Measurements from ENCODE around the gene ARHGAP32.
A peak's percentile ranks its signal among the peaks of the same experiment; 100 is the strongest.

The ARHGAP32 gene

DNA sequence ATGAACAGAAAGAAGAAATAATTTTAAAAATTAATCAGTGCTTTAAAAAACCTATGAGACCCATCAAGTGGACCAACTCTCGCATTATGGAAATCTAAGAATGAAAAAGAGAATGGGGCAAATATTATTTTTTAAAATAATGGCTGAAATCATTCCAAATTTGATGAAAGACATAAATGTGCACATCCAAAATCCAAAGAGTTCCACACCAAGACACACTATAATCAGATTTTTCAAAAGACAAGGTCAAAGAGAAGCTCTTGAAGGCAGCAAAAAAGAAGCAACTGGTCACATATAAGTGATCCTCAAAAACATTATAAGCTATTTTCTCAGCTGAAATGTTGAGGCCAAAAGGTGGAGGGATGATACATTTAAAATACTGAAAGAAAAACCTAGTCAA is 85.3 kb downstream of the ARHGAP32 start:
- no peak for DNase-seq

DNA sequence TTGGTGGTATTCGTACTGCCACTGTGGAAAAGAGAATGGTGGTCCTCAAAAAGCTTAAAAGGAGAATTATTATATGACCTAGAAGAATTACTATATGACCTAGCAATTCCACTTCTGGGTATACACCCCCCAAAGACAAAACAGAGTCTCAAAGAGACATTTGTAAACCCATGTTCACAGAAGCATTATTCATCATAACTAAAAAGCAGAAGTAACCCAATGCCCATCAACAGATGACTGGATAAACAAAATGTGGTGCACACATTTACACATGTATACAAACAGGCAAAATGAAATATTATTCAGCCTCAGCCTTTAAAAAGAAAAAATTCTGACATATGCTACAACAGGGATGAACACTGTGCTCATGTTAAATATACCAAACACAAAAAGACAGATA is 89.4 kb downstream of the ARHGAP32 start:
- DNase-seq = no peak

DNA sequence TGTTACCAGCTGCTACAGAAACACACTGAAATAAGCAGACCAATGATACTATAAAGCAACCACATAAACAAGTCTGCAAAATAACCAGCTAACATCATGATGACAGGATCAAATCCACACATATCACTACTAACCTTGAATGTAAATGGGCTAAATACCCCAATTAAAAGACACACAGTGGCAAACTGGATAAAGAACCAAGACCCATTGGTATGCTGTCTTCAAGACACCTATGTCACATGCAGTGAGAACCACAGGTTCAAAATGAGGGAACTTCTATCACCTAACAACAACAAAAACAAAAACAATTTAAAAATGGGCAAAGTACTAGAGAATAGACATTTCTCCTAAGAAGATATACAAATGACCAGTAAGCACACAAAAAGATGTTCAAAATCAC is 89.9 kb downstream of the ARHGAP32 start:
- DNase-seq = no peak

GRCh38 chr11:129093283-129093682 is 98.8 kb downstream of the ARHGAP32 start:
- no peak for DNase-seq

DNA sequence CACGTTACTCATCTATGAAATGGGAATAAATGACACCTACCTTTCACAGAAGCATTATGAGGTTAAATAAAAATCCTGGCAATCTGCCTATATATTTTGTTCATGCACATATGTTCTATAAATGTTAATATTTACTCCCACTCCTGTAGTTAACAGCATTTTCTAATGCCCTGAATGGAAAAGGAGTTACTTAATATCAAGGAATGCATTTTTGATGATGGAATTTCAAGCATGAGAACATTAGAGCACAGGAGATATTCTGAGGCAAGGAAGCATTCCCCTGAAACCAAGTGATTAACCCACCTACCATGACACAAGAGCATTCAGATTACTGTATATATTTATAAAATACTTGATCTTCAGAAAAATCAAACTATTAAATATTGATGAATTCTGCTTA is 102.1 kb downstream of the ARHGAP32 start:
- no peak for DNase-seq

- DNase-seq = no peak
Measured at GRCh38 chr11:129089279-129089678, 102.8 kb downstream of the ARHGAP32 start.

- no peak for DNase-seq
Measured at GRCh38 chr11:129086976-129087375, 105.1 kb downstream of the ARHGAP32 start.

- no peak for DNase-seq
Measured at GRCh38 chr11:129077191-129077590, 114.9 kb downstream of the ARHGAP32 start.

- DNase-seq = no peak
Measured at GRCh38 chr11:129075757-129076156, 116.4 kb downstream of the ARHGAP32 start.

DNA sequence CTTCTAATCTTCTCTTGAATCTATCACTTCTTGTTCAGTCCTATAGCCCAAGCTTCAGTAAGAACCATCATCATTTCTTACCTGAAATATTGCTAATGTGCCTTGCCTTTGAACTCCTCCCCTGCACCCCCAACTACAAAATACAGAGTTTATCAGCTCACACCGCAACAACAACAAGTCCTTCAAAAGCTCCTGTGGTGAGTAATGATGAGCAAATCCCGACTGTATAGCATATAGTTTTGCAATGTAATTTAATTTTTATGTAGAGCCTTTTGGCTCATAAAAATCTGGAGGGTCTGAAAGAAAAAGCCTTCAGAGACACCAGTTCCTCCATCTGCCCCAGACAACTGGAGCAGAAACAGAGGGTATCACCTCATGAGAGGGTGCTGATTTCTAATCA is 124.7 kb downstream of the ARHGAP32 start:
- no peak for DNase-seq

DNA sequence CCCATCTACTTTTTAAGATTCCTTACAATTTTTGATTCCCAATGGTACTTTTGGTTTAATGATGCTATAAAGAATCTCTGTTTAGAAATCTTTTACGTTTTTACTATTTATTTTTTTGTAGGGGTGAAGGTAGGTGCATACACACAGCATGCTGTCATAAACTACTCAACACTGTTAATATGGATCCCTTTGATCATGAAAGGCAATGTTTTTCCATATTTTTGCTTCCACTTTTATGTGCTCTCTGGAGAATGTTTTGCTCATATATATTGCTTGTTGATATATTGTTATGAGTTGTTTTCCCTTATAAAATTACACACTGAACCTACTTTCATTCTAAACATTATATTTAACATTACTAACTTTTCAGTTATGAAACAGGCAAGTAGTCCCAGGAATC is 125.9 kb downstream of the ARHGAP32 start:
- no peak for DNase-seq

- DNase-seq = no peak
Measured at GRCh38 chr11:129063118-129063517, 129.0 kb downstream of the ARHGAP32 start.

DNA sequence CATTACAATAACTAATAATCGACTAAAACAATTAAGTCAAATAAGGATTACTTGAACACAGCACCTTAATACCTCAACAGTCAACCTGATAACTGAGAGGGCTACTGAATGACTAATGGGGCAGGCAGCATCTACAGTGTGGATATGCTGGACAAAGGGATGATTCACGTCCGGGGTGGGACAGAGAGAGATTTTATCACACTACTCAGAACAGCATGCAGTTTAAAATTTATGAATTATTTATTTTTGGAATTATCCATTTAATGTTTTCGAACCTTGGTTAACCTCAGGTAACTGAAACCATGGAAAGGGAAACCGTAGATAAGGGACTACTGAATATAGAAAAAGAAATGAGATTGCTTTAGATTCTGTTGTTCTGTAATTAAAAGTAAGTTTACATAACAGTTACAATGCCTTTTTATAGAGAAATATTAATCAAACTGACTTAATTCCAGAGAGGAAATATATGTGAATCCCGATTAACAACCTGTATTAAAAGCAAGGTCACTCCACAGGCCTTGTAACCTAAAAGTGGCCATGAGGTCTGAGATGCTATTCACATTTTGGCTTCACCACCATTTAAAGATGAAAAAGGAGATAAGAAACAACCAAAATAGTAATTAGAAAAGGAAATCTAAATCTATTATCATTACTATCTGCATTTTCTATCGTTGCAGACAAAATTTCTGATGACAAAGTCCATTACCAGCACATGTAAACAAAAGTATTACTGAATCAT is 130.5 kb downstream of the ARHGAP32 start:
- DNase-seq = no peak

DNA sequence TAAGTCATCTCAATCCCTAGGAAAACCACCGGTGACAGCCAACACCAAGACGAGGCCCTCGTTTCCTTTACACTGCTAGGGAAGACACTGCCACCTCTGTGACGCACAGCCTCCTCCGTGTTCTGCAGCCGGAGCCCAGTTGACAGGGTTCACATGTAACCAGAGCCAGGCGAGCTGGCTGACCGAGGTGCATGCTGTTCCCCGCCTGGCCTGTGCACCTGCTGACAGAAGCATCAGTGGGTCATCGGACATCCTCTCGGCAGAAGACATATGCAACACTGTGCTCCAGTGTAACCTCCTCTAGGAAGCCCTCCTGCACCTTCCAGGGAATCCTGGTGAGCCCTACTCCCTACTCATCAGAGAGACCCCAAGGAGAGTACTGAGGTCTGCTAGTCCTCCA is 135.2 kb downstream of the ARHGAP32 start:
- DNase-seq = no peak

DNA sequence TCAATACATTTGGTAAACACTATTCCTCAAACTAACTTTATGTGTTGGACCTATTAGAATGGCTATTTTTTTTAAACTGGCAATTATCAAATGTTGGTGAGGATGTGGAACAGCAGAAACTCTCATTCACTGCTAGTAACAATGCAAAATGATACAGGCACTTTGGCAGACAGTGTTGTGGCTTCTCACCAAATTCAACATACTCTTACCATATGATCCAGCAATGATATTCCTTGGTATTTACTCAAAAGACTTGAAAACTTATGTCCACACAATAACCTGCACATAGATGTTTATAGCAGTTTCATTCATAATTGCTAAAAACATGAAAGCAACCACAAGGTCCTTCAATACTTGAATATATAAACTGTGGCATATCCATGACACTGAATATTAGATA is 136.9 kb downstream of the ARHGAP32 start:
- DNase-seq = no peak

DNA sequence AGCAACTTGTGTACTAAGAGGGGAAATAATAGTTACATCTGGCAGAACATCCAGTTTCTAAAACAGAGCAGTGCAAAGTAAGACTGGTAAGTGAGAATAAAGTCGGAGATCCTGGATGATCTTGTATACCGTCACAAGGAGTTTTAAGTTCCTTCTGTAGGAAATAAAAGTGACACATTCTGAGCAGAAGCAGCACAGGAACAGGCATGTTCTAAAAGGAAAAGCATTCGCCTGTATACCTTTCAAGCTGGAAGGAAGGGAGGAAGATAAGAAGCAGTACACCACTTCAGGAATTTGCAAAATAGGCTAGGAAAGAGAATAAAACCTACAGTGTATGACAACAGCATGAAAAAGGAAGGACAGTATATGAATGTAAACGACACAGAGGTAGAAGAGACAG is 143.2 kb downstream of the ARHGAP32 start:
- DNase-seq = no peak

DNA sequence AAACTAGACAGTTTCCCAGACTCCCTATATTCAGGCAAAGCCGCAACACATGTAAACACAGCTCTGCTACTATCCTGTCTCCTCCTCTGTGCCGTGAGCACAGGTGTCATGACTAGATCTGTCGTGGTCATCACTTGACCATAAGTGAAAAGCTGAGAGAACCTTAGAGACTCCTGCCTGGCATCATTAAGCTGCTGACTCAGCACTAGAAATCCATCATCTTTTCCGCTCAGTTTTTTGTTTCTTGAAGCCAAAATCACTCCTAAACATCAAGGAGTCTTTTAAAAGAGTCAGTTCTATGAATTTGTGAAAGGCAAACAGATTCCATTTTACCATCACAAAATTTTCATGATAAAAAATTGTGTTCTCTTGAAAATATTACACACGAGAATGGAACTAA is 147.0 kb downstream of the ARHGAP32 start:
- no peak for DNase-seq

DNA sequence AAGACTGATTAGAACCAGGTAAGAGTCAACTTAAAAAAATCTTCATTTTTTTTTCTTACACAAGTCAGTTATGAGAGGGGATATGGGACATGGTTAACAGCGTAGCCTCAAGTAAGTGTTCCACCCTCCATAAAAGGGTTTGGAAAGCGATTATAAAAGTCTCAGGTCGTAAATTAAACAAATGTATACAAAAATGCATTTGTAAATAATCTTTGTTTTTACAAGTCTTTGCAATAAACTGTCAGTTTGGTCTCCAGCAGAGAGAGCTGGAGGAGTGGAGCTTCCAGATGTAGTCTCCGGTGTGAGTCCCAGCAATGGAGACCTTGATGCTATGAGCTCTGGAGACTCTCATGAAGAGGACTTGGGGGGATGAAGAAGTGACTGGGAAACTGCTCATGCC is 149.6 kb downstream of the ARHGAP32 start:
- no peak for DNase-seq

DNA sequence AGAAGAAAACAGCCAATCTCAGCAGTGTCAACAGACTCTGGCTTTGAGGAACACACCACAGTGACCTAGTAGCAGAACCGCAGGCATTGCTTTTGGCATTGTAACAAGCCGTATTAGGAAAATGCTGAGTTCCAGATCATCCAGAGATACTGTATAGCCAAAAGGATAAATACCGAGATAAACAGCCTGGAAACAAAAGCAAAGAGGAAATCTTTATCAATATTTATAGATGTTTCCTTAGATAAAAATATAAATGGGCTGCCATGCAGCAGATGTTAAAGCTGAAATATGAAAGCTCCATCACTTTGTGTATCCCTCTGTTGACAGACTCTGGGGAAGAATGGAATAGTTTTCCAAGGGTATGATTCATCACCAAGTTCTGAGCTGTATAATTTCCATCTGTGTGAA is 150.5 kb downstream of the ARHGAP32 start:
- no peak for DNase-seq

DNA sequence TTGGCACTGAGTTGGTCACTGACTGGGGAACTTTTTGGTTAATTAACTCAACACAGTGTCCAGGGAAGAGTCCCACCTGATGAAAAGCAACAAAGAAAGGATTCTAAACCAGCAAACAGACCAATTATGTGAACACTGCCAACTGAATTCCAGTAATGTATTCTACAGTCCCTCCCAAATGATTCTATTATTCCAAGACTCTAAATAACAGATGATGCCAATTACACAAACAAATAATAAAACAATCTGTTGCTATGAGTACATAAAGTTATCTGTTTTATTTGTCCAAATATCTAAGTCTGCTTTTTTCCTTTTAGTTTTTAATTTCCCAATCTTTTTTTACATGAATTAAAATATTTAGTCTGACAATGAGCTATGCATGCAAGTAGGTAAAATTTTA is 151.2 kb downstream of the ARHGAP32 start:
- no peak for DNase-seq

DNA sequence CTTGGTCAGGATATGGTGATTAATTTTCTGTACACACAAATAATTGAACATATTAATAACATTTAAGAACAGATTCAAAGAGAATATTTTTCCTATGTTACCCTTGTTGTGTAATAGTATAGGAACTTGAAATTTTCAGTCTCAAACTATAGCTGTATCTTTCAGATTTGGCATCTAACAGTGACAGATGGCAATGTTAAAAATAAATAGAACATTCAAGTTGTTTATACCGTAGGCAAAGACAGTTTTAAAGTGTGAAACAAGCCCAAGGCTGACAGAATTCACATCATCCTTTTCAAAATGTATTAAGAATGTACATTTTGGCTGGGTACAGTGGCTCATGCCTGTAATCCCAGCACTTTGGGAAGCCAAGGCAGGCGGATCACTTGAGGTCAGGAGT is 156.9 kb downstream of the ARHGAP32 start:
- DNase-seq = no peak

GRCh38 chr11:129034001-129034400 is 158.1 kb downstream of the ARHGAP32 start:
- no peak for DNase-seq

- DNase-seq = peak; percentile 8
Measured at GRCh38 chr11:129023968-129024676, 168.0 kb downstream of the ARHGAP32 start.

DNA sequence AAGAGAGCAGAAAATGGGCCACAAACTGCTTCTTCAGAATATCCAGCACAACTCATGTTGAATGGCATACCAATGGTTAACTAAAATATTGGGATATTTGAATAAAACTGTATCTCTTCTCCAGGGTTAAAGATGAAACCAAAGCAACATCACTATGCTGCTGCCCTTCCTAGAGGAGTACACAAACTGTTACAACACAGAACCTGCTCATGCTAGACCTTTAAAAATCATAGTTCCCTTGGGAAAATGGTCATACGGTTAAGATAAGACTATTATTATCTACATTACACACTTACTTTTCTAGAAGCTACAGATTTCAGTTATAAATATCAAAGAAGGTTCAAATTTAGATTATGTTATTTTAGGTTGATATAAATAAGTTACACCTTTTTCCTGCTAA is 170.8 kb downstream of the ARHGAP32 start:
- DNase-seq = no peak

DNA sequence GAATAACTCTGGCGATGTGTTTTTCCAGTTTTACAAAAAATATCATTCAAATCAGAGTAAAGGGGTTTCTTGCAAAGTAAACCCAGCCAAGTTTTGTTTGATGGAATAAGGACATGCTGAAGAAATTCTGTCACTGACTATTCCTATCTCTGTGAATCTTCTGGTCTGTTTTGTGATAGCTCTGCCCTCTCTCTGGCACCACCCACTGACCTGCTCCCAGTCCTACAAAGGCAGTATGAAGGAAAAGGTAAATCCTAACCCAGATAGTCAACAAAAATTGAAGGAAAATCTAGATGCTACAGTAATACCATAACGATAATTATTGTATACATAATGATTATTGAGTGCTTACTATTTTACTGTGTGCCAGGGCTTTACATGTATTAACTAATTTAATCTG is 173.1 kb downstream of the ARHGAP32 start:
- DNase-seq = no peak

Measured in CD4-positive, alpha-beta T cell treated with Interleukin-12 subunit alpha and Interleukin-12 subunit beta, for 1 hour (primary cell).